Omental fat pad (tissue), 4 donors: ENCODE measurements around the gene CP. TPM values are rescaled to one million over a fixed set of nuclear protein-coding genes. Genes with fewer than 3 reads are reported as not detected.

Experiments
- ATAC-seq: fragments of 150-250 bp; one replicate; pipeline ENCODE4 v1.9.1; 2016; ENCODE audit warnings: mild to moderate bottlenecking, moderate library complexity; ENCODE audit not compliant: low FRiP score
- DNase-seq: peaks from one replicate; pipeline ENCODE4 v3.0.0-alpha.2; 2019; ENCODE audit warnings: low spot score
- total RNA-seq, 4 donors: library from RNA; depleted of rRNA; stranded (reverse); fragments of >200 nt; gene quantifications; one replicate each; pipeline ENCODE4 v1.1.0, GENCODE V29; 2016
- TF ChIP-seq, protein P1 (sequence below), 3 donors: fragments of 450-650 bp; IDR thresholded peaks; one replicate each; pipeline ENCODE4 v1.5.1; 2016 to 2017; ENCODE audit warnings: antibody characterized with exemption in 3 of 3, mild to moderate bottlenecking in 3 of 3, moderate library complexity in 2 of 3

The CP gene
- total RNA-seq, 4 donors from 2014 or later, result 0.95 to 24.3 (median 9.3) TPM

DNA sequence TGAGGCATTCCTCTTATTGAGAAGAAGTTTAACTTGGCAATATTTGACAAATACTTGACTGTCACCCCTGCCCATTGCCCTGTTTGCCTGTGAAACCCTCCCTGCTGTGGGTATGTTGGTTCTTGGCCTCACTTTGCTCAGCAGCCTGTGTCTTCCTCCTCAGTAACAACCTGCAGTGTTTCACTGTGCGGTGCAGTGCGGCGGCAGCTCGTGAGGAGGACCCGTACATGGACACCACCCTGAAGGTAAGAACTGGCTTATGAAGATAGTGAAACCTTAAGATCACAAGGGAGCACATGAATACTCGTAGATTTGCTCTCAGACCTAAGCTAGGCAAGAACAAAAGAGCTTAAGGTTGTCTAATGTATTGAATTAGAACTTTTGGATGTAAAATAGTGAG lies 71.2 kb downstream of the CP start:
- no peak for ATAC-seq

DNA sequence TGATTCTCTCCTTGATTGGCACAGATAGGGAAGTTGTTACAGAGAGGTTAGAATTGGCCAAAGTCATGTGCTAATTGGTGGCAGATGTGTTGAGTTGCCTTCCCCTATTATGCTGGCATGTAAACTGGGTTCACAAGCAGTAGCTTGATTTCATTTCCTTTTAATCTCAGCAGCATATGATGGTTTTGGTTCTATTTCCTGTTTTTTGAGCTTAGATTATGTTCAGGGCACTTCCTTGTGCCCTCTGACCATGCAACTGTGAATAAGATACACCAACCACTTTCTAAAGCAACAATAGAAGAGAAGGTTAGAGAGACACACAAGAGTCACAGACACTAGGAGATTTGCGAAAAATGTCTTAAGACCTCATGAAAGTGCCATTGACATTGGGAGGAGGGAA lies 75.7 kb downstream of the CP start:
- DNase-seq, result no peak
- TF ChIP-seq, protein P1, sequence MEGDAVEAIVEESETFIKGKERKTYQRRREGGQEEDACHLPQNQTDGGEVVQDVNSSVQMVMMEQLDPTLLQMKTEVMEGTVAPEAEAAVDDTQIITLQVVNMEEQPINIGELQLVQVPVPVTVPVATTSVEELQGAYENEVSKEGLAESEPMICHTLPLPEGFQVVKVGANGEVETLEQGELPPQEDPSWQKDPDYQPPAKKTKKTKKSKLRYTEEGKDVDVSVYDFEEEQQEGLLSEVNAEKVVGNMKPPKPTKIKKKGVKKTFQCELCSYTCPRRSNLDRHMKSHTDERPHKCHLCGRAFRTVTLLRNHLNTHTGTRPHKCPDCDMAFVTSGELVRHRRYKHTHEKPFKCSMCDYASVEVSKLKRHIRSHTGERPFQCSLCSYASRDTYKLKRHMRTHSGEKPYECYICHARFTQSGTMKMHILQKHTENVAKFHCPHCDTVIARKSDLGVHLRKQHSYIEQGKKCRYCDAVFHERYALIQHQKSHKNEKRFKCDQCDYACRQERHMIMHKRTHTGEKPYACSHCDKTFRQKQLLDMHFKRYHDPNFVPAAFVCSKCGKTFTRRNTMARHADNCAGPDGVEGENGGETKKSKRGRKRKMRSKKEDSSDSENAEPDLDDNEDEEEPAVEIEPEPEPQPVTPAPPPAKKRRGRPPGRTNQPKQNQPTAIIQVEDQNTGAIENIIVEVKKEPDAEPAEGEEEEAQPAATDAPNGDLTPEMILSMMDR (IDR thresholded peaks at IDR 0.05), result no peak
- ATAC-seq, result no peak

More for the DNA sequence above, 71.2 kb downstream of the CP start:
- DNase-seq, result no peak
- TF ChIP-seq, protein P1 (IDR thresholded peaks at IDR 0.05), result no peak

DNA sequence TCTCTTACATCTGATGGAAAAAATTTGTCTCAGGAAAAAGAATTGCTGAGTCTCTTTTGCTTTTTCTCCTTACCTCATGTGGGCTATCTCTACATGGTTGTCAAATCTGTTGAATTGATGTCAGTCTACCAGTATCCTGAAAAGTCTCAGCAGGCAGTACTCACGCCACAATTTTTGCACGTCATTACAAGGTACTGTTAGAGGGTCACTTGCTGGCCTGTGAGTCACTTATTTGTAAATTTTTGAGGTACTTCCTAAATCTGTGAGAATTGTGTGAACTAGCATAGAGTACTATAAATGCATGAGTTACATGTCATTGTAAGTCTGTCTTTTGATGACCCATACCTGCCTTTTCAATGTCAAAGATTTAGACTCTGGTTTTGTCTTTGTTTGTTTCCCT lies 76.3 kb downstream of the CP start:
- DNase-seq (no peak), ATAC-seq (no peak)
- TF ChIP-seq, protein P1 (IDR thresholded peaks at IDR 0.05), result no peak

DNA sequence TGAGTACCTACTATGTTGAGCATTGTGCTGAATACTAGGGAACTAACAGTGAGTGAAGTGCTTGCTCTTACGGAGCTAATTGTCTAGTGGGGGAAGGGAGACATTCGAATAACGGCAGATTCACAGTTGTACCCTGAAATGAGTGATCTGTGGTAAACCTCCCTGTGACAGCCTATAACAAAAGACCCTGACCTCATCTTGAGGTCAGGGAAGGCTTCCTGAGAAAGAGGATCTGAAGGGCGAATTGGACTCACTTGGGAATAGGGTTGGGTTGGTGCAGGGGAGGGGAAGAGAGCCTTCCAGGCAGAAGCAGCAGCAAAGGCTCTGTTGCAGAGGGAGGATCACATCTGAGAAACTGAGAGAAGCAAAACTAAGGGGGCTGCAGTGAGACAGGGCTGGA lies 78.9 kb downstream of the CP start:
- ATAC-seq (no peak), DNase-seq (no peak)
- TF ChIP-seq, protein P1 (IDR thresholded peaks at IDR 0.05), result no peak

DNA sequence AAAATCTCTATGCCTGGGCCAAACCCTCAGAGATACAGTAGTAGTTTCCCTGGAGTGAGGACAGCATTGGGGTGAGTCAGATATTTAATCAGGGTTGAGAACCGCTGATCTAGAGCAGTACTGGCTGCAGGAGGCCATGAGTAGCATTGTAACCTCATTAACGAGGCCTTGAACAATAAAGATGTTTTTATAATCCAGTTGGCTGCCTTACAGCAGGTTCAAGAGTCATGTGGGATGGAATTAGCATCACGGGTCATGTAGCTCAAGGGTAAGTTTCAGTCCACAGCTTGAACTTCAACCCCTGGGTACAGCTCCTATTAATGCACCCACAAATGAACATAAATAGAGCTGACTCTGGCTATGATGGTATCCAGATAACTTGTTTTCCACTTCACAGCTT lies 87.1 kb downstream of the CP start:
- ATAC-seq, result no peak
- TF ChIP-seq, protein P1 (IDR thresholded peaks at IDR 0.05), result no peak
- no peak for DNase-seq

DNA sequence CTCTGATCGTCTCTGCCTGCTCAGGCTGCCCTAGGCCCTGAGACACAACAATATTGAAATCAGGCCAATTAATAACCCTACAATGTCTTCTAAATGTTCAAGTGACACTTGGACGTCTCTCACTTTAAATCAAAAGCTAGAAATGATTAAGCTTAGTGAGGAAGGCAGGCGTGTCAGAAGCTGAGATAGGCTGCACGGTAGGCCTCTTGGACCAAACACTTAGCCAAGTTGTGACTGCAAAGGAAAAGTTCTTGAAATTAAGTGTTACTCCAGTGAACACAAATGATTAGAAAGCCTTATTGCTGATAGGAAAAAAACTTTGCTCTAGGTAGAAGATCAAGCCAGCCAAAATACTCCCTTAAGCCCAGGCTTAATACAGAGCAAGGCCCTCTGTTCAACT lies 90.0 kb downstream of the CP start:
- DNase-seq, result no peak

More for the DNA sequence above, 90.0 kb downstream of the CP start:
- TF ChIP-seq, protein P1 (IDR thresholded peaks at IDR 0.05), result no peak
- no peak for ATAC-seq
